LNCaP clone FGC (cell line): ENCODE data around the gene GARIN3.

Experiments used
- DNase-seq: peaks from one replicate; pipeline ENCODE4 v3.0.0-alpha.2; 2011; ENCODE audit warnings: low read depth
- H3K4me3 ChIP-seq: 2 replicates; pipeline ENCODE4 v1.5.1; 2011; ENCODE audit warnings: mild to moderate bottlenecking, low read depth, low read length, control low read depth
- TF ChIP-seq, protein P1 (sequence below): IDR thresholded peaks from 2 replicates; pipeline ENCODE4 v1.5.1; 2012; ENCODE audit warnings: mild to moderate bottlenecking; ENCODE audit not compliant: control insufficient read depth, insufficient read depth; ENCODE audit errors: extremely low read depth

GARIN3 gene

DNA sequence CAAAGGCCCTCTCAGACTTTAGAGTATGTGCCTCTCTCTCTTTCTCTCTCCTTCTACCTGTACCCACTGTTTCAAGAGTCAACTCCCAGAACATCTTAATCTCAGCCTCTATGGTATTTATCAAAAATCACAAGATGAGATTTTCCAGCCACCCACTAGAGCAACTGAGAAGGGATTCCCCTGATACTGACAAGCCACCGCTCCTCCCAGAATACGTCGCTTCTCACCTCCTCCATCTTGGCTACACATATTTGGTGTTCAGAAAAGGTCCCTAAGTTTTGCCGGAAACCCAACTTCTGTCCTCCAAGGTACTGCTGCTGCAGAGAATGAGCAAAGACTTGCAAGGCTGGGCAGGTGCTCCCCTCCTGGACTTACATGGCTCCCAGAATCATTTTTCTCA, 6.1 kb downstream of the GARIN3 start:
- TF ChIP-seq, protein P1, sequence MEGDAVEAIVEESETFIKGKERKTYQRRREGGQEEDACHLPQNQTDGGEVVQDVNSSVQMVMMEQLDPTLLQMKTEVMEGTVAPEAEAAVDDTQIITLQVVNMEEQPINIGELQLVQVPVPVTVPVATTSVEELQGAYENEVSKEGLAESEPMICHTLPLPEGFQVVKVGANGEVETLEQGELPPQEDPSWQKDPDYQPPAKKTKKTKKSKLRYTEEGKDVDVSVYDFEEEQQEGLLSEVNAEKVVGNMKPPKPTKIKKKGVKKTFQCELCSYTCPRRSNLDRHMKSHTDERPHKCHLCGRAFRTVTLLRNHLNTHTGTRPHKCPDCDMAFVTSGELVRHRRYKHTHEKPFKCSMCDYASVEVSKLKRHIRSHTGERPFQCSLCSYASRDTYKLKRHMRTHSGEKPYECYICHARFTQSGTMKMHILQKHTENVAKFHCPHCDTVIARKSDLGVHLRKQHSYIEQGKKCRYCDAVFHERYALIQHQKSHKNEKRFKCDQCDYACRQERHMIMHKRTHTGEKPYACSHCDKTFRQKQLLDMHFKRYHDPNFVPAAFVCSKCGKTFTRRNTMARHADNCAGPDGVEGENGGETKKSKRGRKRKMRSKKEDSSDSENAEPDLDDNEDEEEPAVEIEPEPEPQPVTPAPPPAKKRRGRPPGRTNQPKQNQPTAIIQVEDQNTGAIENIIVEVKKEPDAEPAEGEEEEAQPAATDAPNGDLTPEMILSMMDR, result no peak
- H3K4me3 ChIP-seq, result no peak overlapping the region
- DNase-seq, result no peak

DNA sequence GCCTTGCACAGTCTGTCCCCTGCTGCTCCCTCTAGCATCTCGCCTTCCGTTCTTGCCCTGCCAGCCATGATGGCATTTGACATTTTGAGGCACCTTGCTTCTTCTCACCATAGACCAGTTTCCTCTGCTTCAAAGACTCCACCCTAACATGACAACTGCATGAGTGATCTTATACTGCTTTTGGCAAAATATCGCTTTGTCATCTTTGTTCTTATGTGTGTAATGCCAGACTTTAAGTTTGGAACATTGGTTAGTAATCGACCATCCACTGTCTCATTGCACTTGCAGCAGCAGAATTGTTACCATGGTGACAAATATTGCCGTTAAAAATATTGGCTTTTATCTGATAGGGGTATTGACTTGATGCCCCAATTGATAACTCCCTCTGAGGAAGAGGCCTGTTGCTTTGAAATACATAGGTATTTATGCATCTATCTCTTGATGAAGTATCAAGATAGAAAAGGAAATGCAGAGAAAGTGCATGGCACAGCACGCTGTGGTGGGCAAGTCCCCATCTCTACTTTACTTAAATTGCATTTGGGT, 6.8 kb downstream of the GARIN3 start:
- DNase-seq, result no peak
- TF ChIP-seq, protein P1, result no peak
- H3K4me3 ChIP-seq, result no peak overlapping the region

- no peak for DNase-seq
- H3K4me3 ChIP-seq, result no peak overlapping the region
- TF ChIP-seq, protein P1, result no peak
Measured at GRCh38 chr5:157157293-157157891, 8.7 kb downstream of the GARIN3 start.

- no peak for DNase-seq
- H3K4me3 ChIP-seq, result no peak overlapping the region
- TF ChIP-seq, protein P1, result no peak
Measured at GRCh38 chr5:157155297-157155696, 10.8 kb downstream of the GARIN3 start.

GRCh38 chr5:157150995-157151394, 15.1 kb downstream of the GARIN3 start:
- no peak overlapping the region for H3K4me3 ChIP-seq
- TF ChIP-seq, protein P1, result no peak
- no peak for DNase-seq

GRCh38 chr5:157148734-157149615, 17.1 kb downstream of the GARIN3 start:
- TF ChIP-seq, protein P1, result peak; percentile 88
- no peak for DNase-seq
- H3K4me3 ChIP-seq, result no peak overlapping the region
